Measurements from ENCODE around the gene RNF121. TPM values are rescaled to one million over a fixed set of nuclear protein-coding genes. Genes with fewer than 3 reads are reported as not detected.
A peak's percentile ranks its signal among the peaks of the same experiment; 100 is the strongest.

Gene RNF121
- total and polyA plus RNA-seq, 7 donors, result 23.0 to 51.7 (median 27.5) TPM

DNA sequence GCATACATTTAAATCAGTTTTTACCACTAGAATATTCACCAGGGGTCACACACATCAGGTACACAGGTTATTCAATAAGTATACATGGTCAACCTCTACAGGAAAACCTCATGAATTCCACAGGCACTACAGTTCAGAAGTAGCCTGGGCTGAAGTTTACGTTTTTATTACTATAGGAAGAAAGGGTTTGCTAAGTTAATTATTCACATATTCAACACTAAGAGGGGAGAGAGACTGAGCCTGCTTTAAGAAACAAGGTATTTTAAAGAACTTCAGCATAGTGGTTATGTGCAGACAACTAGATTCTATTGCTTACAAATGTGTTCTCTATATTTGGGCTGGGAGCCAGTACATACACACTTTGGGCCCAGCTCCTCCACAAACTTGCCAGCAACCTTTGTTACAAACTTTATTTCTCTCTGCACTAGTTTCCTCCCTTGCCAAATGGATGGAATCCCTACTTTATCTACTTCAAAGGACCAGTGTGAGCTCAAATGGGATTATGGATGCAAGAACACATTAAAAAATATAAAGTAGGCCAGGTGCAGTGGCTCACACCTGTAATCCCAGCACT, 101.7 kb downstream of the RNF121 start:
- Histone ChIP-seq H3K36me3 (ENCODE audit: insufficient read depth in 1 of 2, low read depth in 1 of 2) (peaks cover 6 to 97% of the 10 kb centered on the region in 2 donors), H3K4me3 (peak overlapping the region; percentile 5), H3K4me1 (peaks cover 62% of the 10 kb centered on the region), H3K27me3 (ENCODE audit: insufficient read depth in 3 of 3, low read length in 2 of 3) (no peaks in the 10 kb centered on the region), H3K27ac (no peak overlapping the region), H3K9me3 (no peaks in the 10 kb centered on the region)
- ATAC-seq (no peak), DNase-seq (no peak)
- 58 to 70% (median 64%) methylated on average over 1 of the region's 1 CpG for WGBS, 3 donors
- intact Hi-C loops (cut with DNase I), result no loop called here
- TF ChIP-seq, protein P1, sequence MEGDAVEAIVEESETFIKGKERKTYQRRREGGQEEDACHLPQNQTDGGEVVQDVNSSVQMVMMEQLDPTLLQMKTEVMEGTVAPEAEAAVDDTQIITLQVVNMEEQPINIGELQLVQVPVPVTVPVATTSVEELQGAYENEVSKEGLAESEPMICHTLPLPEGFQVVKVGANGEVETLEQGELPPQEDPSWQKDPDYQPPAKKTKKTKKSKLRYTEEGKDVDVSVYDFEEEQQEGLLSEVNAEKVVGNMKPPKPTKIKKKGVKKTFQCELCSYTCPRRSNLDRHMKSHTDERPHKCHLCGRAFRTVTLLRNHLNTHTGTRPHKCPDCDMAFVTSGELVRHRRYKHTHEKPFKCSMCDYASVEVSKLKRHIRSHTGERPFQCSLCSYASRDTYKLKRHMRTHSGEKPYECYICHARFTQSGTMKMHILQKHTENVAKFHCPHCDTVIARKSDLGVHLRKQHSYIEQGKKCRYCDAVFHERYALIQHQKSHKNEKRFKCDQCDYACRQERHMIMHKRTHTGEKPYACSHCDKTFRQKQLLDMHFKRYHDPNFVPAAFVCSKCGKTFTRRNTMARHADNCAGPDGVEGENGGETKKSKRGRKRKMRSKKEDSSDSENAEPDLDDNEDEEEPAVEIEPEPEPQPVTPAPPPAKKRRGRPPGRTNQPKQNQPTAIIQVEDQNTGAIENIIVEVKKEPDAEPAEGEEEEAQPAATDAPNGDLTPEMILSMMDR (IDR thresholded peaks at IDR 0.05), result no peak

DNA sequence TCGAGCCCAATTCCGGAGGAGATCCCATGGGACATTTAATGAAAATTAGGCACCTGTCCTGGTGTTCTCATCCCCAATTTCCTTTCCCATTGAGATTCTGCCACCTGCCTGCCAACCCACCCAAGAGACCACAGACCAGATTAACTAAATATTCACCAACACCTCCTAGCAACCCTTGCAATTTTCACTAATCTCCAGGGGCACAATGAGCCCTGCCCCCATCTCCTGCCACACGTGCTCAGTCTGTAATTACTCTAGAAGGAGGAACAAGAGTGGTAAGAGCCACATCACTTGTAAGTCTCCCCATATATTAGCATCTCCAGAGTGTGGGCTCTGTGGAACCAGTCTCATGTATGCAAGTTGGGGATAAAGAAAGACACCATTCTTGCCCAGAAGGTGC, 107.8 kb downstream of the RNF121 start:
- peaks cover 0 to 42% of the 10 kb centered on the region in 2 donors for H3K36me3 ChIP-seq (ENCODE audit: insufficient read depth in 1 of 2, low read depth in 1 of 2)
- H3K9me3 ChIP-seq, result no peaks in the 10 kb centered on the region
- TF ChIP-seq, protein P1 (IDR thresholded peaks at IDR 0.05), result no peak
- peak overlapping the region; percentile 86 for H3K4me3 ChIP-seq
- H3K27ac ChIP-seq, result peak overlapping the region; percentile 14
- no peak for DNase-seq
- intact Hi-C loops (cut with DNase I), result no loop called here
- peaks cover 64% of the 10 kb centered on the region for H3K4me1 ChIP-seq
- no peak for ATAC-seq
- WGBS, 3 donors, result 12 to 15% (median 13%) methylated on average over 3 of the region's 3 CpGs
- H3K27me3 ChIP-seq (ENCODE audit: insufficient read depth in 3 of 3, low read length in 2 of 3), result no peaks in the 10 kb centered on the region

DNA sequence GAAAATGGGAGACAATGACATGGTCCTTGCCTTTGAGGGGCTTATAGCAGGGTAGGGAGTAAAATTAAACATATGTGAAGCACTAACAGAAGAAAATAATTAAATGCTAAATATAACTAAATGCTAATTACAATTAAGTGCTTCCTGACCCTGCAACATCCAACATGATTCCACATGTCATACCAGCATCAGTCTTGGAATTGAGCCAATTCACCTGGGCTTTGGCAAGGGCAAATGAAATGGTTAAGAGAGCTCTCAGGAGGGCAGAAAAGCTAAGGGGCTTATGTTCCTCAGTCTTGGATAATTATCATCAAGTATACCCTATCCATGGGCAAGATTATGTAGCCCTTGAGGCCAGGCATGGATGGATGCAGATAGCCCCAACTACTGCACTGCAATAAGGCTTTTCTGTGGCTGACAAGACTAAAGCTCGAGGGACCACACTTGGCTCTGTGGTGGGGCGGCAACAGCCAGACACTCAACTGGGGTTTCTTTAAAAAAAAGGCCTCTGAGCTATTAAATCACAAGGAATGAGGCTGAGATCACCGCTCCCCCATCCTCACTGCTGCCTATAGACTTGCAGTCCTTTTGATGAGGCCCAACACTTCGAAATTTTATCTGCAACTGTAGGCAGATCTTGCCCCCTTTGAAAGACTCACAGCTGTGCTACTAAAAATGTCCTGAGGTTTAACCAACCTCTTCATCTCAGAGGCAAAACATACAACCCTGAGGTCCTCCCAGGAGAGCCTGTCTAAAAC, 108.9 kb downstream of the RNF121 start:
- intact Hi-C loops (cut with DNase I), result no loop called here
- ATAC-seq (no peak), DNase-seq (peak; percentile 31 to 63)
- no peaks in the 10 kb centered on the region for H3K9me3 ChIP-seq
- TF ChIP-seq, protein P1 (IDR thresholded peaks at IDR 0.05), result no peak
- H3K27ac ChIP-seq, result peak overlapping the region; percentile 82
- H3K4me1 ChIP-seq, result peaks cover 60% of the 10 kb centered on the region
- peak overlapping the region; percentile 86 for H3K4me3 ChIP-seq
- H3K36me3 ChIP-seq (ENCODE audit: insufficient read depth in 1 of 2, low read depth in 1 of 2), result peaks cover 0 to 32% of the 10 kb centered on the region in 2 donors
- no peaks in the 10 kb centered on the region for H3K27me3 ChIP-seq (ENCODE audit: insufficient read depth in 3 of 3, low read length in 2 of 3)
- WGBS, 3 donors, result 35 to 41% (median 35%) methylated on average over 4 of the region's 4 CpGs

DNA sequence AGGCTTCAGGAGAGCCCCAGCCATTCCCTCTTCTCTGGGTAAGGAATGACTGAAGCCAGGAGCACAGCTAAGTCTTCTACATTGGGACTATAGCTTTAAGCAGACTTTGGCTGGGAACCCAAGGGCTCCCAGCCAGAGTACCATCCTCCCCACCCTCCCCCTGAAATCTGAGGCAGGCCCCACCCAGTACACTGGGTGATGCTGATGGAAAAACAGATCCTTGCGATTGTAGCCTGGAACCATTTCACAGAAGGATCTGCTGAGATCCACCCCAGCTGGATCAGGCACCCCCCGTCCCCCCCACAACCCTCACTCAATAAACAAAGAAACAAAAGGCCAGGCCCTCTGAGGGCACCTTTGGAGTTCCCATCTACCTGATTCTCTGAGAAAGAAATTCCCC, 109.6 kb downstream of the RNF121 start:
- 0 to 5% (median 4%) methylated on average over 2 of the region's 2 CpGs for WGBS, 3 donors
- Histone ChIP-seq H3K4me1 (peaks cover 53% of the 10 kb centered on the region), H3K27me3 (ENCODE audit: insufficient read depth in 3 of 3, low read length in 2 of 3) (no peaks in the 10 kb centered on the region), H3K9me3 (no peaks in the 10 kb centered on the region), H3K36me3 (ENCODE audit: insufficient read depth in 1 of 2, low read depth in 1 of 2) (peaks cover 0 to 24% of the 10 kb centered on the region in 2 donors), H3K4me3 (peak overlapping the region; percentile 86), H3K27ac (peak overlapping the region; percentile 82)
- DNase-seq, result peak; percentile 64 to 83
- ATAC-seq, result peak; percentile 62 to 71 (median 67)
- TF ChIP-seq, protein P1 (IDR thresholded peaks at IDR 0.05), result no peak
- intact Hi-C loops (cut with DNase I), result no loop called here

Measured in psoas muscle (tissue), 8 donors.